ENCODE measurements around the gene RAB3GAP2.
"Not testable (repeated sequence)": the region's sequence is repeated elsewhere in the genome, so short reads cannot be mapped to it uniquely, and the experiment has no call there.

The RAB3GAP2 gene

DNA sequence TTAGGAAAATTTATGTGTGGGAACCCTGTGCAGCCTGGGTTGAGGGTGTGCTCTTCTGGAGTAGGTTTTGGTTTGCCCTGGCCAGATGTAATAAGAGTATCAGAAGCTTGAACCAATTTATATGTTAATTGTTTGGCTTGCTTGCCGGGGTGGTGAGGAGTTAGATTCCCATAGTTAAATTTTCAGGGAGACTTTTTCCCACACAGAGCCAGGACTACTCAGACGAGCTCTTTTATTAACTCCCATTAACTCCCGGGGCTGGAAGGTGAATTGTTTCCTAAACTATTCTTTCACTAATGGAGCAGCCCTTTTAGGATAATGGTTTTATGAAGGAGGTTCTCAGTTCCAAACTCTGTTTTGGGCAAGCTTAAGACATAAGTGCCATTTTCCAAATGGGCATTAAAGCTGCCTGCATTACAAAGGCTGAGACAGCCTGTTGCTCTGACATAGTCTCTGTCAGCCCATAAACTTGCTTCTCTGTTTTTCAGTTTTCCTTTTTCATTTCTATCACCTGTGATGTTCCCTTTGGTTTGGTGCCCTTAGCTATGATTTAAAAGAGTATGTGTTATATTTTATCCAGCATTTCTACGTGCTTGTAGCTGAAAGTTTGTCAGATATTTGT is 18.0 kb upstream of the RAB3GAP2 start:
- no peak for DNase-seq (ENCODE audit: low read depth)

DNA sequence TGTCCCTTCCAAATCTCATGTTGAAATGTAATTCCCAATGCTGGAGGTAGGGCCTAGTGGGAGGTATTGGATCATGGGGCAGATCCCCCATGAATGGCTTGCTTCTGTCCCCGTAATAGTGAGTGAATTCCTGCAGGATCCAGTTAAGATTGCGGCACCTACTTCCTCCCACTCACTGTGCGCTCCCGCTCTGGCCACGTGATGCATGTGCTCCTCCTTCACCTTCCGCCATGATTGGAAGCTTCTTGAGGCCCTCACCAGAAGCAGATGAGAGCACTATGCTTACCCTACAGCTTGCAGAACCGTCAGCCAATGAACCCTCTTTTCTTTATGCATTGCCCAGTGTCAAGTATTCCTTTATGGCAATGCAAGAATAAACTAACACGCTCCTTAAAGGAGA is 14.9 kb upstream of the RAB3GAP2 start:
- no peak for DNase-seq (ENCODE audit: low read depth)

GRCh38 chr1:220283625-220284024 is 11.4 kb upstream of the RAB3GAP2 start:
- DNase-seq (ENCODE audit: low read depth), result no peak

DNA sequence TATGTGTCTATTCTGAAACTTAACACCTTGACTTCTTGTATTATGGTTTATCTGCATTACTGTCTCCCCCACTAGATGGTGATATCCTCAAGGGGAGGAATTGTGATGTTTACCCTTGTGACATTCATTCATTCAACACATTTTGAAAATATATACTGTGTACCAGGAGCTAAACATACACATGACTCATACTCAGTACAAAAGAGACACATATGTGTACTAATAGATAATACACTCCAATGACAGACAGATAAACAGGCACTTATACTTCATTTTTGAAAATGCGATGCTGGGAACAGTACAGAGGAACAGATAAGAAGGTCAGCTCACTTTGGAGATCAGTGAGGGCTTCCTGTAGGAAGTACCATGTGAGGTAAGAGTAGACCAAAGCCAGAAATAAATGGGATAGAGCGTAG is 8.9 kb upstream of the RAB3GAP2 start:
- no peak for DNase-seq (ENCODE audit: low read depth)

GRCh38 chr1:220280249-220280648 is 8.0 kb upstream of the RAB3GAP2 start:
- no peak for DNase-seq (ENCODE audit: low read depth)

DNA sequence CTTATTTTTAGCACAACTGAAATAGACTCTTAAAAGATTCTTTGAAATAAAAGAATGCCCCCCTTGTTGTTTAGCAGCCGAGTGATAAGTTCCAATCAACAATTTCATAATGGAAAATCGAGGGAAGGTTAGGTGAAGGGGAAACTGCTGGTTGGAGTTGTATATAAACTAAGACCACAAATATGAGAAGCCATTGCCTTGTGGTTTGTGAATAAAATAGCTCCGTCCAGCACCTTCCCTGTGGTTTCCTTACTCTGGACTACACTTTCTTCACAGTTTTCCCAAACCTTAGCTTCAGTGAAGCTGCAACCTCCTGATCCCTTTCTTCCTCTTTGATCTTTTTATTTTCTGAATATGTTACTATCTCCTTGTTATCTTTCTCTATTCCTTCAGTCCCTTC is 6.7 kb upstream of the RAB3GAP2 start:
- DNase-seq (ENCODE audit: low read depth), result no peak

DNA sequence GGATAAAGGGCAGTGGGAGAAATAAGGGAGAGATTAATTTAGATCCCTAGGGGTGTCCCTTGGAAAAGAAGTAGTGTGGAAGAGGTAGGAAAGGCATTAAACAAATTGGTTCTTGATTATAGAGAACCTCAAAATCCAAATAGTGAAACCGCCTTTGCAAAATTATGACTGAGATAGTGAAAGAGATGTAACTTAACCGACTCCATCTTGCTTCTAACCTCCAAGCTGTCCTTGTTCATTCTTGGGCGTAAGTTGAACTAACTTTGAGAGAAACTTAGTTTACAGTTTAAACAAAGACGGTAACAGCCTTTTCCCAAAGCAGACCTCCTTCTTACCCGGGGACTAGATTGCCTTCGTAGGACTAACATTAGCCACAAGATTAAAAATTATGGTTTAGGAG is 3.2 kb upstream of the RAB3GAP2 start:
- no peak for DNase-seq (ENCODE audit: low read depth)

DNA sequence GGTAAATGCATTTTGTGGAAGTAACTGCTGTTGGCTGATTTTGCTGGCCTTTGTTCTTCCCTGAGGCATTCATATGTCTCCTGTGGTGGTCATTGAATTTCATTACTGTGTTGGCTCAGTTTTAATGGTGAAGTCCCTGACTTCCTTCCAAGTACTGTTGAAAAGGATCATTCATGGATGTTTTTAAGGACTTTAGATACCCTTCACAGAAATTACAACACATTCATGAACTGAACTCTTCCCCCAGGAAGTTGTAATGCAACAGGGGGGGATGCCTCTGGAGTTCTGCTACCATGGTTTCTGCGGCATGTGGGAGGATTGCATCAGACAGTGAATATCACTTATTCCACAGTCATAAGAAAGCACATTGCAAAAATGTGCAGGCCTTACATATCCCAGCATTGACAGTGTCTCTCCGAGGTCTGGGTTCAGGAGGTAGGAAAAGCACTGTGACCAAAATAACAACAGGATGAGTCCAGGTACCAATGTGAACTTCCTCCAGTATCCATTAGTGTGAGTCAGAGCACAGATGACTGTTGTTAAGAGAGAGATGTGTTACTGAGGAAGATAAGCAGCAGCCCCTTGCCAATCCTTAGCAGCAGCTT is 2.1 kb upstream of the RAB3GAP2 start:
- peak; percentile 33 for DNase-seq (ENCODE audit: low read depth)

- DNase-seq (ENCODE audit: low read depth), result no peak
These were observed 513 bp upstream of the RAB3GAP2 start for GRCh38 chr1:220272841-220273090.

- DNase-seq (ENCODE audit: low read depth), result no peak
These were observed 577 bp downstream of the RAB3GAP2 start for GRCh38 chr1:220271706-220272046.

DNA sequence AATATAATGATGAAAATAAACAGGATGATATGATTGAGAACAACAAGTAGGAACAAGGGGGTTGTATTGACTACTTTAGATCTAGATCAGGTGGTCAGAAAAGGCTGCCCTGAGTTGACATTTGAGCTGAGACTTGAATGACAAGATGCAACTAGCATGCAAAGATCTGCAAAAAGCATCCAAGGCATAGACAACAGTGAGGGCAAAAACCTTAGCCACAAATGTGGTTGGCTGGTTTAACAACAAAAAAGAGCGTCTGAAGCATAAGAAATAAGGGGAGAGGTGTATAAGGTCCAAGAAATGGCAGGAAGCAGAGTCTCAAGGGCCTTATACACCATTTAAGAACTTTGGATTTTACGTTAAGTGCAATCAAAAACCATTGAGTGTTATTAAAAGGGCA is 3.2 kb downstream of the RAB3GAP2 start:
- DNase-seq (ENCODE audit: low read depth), result no peak

- no peak for DNase-seq (ENCODE audit: low read depth)
These were observed 4.6 kb downstream of the RAB3GAP2 start for GRCh38 chr1:220267630-220268029.

- not testable (repeated sequence) for DNase-seq (ENCODE audit: low read depth)
These were observed 12.0 kb downstream of the RAB3GAP2 start for GRCh38 chr1:220260228-220260627.

DNA sequence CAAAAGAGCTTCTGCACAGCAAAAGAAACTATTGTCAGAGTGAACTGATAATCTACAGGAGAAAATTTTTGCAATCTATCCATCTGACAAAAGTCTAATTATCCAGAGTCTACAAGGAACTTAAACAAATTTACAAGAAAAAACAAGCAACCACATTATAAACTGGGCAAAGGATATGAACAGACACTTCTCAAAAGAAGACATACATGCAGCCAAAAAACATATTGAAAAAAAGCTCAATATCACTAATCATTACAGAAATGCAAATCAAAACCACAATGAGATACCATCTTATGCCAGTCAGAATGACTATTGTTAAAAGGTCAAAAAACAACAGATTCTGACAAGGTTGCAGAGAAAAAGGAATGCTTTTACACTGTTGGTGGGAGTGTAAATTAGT is 12.5 kb downstream of the RAB3GAP2 start:
- not testable (repeated sequence) for DNase-seq (ENCODE audit: low read depth)

GRCh38 chr1:220256194-220256593 is 16.1 kb downstream of the RAB3GAP2 start:
- not testable (repeated sequence) for DNase-seq (ENCODE audit: low read depth)

- no peak for DNase-seq (ENCODE audit: low read depth)
These were observed 17.0 kb downstream of the RAB3GAP2 start for GRCh38 chr1:220255204-220255603.

- DNase-seq (ENCODE audit: low read depth), result not testable (repeated sequence)
These were observed 19.0 kb downstream of the RAB3GAP2 start for GRCh38 chr1:220253290-220253689.

DNA sequence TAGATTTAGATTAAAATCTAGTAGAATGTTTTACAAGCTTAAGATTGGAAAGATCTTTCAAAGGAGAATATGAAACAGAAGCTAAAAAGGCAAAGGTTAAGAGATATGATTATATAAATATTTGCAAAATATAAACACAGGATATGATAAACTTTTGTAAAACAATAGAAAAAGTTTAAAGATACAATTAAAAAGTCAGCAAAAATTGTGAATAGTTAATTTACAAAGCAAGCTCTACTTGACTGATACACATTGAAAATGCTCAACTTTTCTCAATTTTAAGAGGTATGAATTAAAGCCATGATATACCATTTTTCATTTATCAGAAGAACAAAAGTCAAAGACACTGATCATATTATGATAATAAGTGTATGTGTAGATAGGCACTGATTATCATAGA is 21.0 kb downstream of the RAB3GAP2 start:
- no peak for DNase-seq (ENCODE audit: low read depth)

- DNase-seq (ENCODE audit: low read depth), result no peak
These were observed 21.6 kb downstream of the RAB3GAP2 start for GRCh38 chr1:220250681-220251080.

DNA sequence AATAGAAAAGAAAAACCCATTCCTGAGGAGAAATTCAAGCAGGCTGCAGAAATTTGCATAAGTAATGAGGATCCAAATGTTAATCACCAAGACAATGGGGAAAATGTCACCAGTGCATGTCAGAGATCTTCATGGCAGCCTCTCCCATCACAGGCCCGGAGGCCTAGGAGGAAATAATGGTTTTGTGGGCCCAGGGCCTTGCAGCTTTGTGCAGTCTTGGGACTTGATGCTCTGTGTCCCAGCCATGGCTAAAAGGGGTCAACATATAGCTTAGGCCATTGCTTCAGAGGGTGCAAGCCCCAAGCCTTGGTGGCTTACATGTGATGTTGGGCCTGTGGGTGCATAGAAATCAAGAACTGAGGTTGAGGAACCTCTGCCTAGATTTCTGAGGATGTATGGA is 22.7 kb downstream of the RAB3GAP2 start:
- no peak for DNase-seq (ENCODE audit: low read depth)

DNA sequence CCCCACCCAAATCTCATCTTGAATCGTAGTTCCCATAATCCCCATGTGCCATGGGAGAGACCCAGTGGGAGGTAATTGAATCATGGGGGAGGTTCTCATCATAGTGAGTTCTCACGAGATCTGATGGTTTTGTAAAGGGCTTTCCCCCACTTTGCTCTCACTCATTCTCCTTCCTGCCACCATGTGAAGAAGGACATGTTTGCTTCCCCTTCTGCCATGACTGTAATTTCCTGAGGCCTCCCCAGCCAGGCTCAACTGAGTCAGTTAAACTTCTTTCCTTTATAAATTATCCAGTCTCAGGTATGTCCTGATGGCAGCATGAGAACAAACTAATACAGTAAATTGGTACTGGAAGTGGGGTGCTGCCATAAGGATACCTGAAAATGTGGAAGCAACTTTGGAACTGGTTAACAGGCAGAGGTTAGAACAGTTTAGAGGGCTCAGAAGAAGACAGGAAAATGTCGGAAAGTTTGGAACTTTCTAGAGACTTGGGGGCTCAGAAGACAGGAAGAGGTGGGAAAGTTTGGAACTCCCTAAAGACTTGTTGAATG is 23.5 kb downstream of the RAB3GAP2 start:
- not testable (repeated sequence) for DNase-seq (ENCODE audit: low read depth)

DNA sequence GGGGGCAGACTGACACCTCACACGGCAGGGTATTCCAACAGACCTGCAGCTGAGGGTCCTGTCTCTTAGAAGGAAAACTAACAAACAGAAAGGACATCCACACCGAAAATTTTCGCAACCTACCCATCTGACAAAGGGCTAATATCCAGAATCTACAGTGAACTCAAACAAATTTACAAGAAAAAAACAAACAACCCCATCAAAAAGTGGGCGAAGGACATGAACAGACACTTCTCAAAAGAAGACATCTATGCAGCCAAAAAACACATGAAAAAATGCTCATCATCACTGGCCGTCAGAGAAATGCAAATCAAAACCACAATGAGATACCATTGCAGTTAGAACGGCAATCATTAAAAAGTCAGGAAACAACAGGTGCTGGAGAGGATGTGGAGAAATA is 26.4 kb downstream of the RAB3GAP2 start:
- DNase-seq (ENCODE audit: low read depth), result not testable (repeated sequence)

- DNase-seq (ENCODE audit: low read depth), result no peak
These were observed 28.3 kb downstream of the RAB3GAP2 start for GRCh38 chr1:220243947-220244346.

DNA sequence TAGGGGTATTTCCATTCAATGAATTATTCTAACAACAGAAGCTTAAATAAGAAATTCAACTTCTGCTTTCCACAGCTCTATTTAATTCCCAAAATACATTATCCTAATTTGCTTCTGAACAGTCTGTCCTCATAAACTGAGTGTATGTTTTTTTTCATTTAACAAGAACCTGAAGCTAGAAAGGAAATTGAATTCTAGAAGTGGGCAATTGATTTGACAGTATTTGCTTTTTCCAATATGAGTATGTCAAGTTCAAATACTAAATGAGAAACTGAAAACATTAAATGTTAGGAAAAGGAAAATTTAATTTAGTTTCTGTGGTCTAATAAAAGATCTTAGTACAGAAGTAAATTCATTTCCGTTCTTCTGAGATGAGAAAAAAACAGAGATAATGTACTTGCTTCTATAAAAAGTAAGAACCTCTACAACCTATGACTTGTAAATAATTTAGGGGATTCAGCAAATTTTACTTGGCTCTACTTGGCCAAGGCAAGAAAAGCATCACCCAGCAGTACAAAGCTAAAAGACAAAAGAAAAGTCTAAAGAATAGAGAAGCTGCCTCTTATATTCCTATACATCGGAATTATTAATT is 31.1 kb downstream of the RAB3GAP2 start:
- no peak for DNase-seq (ENCODE audit: low read depth)

Data from stromal cell of bone marrow (primary cell).